Ovary (tissue), 3 donors: ENCODE results near the gene PTPRN2.

Experiments used
- CTCF ChIP-seq, 3 donors: fragments of 450-650 bp in 2 of 3; fragments of 200-600 bp in 1 of 3; IDR thresholded peaks; one replicate each; pipeline versions ENCODE4 v1.5.1 to v1.8.0; 2016 to 2022; ENCODE audit warnings: antibody characterized with exemption in 3 of 3, mild to moderate bottlenecking in 1 of 3
- POLR2A ChIP-seq: fragments of 450-650 bp; IDR thresholded peaks from one replicate; pipeline ENCODE4 v1.6.1; 2017; ENCODE audit warnings: antibody characterized with exemption, mild to moderate bottlenecking, moderate library complexity
- donor health status: DM: no; HTN: no; CAD: no.

GRCh38 chr7:158055726-158056510 is 531.7 kb downstream of the PTPRN2 start:
- TF ChIP-seq CTCF (IDR thresholded peaks at IDR 0.05) (no peak), POLR2A (no peak)
